Measurements from ENCODE around the gene CCDC28A. TPM values are rescaled to one million over a fixed set of nuclear protein-coding genes. Genes with fewer than 3 reads are reported as not detected.

Gene CCDC28A
- total and polyA plus RNA-seq, 7 donors = 17.4 to 49.5 (median 26.5) TPM

- no peak for TF ChIP-seq POLR2A (IDR thresholded peaks at IDR 0.05)
- TF ChIP-seq EP300 (IDR thresholded peaks at IDR 0.05) = no peak
- TF ChIP-seq, protein P1, sequence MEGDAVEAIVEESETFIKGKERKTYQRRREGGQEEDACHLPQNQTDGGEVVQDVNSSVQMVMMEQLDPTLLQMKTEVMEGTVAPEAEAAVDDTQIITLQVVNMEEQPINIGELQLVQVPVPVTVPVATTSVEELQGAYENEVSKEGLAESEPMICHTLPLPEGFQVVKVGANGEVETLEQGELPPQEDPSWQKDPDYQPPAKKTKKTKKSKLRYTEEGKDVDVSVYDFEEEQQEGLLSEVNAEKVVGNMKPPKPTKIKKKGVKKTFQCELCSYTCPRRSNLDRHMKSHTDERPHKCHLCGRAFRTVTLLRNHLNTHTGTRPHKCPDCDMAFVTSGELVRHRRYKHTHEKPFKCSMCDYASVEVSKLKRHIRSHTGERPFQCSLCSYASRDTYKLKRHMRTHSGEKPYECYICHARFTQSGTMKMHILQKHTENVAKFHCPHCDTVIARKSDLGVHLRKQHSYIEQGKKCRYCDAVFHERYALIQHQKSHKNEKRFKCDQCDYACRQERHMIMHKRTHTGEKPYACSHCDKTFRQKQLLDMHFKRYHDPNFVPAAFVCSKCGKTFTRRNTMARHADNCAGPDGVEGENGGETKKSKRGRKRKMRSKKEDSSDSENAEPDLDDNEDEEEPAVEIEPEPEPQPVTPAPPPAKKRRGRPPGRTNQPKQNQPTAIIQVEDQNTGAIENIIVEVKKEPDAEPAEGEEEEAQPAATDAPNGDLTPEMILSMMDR (IDR thresholded peaks at IDR 0.05) = no peak
- peak in 1 of 4 donors; percentile 20 for TF ChIP-seq POLR2AphosphoS5 (IDR thresholded peaks at IDR 0.05)
- H3K27ac ChIP-seq = peak overlapping the region in 3 of 4 donors; percentile 31 to 68 (median 63)
- WGBS, 2 donors = 73 to 79% methylated on average over 4 of the region's 4 CpGs
- no peaks in the 10 kb centered on the region for H3K27me3 ChIP-seq
- no peaks in the 10 kb centered on the region for H3K9me3 ChIP-seq
- intact Hi-C loops (cut with DNase I) = no loop called here
- DNase-seq = no peak
- H3K36me3 ChIP-seq = no peaks in the 10 kb centered on the region
- no peak overlapping the region for H3K4me3 ChIP-seq
- H3K4me1 ChIP-seq = peaks cover 0 to 16% (median 12%) of the 10 kb centered on the region in 4 donors
Measured at GRCh38 chr6:138803861-138804260, 30.3 kb downstream of the CCDC28A start.

DNA sequence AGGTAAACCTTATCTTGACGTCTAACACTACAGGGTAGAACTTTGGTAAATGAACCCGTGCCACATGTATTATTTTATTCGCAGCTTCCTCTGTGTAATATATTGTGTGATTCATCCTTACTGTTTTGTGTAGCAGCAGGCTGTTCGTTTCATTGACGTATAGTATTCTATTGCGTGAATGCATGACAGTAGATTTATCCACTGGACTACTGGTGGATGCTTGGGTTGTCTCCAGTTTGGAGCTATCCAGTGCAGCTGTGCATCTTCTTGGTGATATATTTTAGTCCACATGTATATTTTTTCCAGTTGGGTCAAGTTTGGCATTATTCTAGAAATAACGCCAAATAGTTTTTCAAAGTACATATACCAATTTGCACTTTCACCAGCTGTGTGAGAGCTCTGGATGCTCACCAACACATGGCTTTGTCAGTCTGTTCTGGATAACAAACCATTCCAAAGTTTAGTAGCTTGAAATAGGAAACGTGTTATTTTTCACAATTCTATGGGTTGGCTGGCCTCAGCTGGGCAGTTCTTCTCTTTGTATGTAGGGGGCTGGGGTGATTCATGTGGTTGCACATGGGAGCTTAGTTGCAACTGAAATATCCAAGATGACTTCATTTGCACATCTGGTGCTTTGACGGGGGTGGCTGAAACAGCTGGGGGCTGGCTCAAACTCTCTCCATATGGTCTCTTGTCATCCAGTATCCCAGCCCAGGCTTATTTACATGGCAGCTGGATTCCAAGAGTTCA lies 31.6 kb downstream of the CCDC28A start:
- DNase-seq = no peak
- intact Hi-C loops (cut with DNase I) = no loop called here

DNA sequence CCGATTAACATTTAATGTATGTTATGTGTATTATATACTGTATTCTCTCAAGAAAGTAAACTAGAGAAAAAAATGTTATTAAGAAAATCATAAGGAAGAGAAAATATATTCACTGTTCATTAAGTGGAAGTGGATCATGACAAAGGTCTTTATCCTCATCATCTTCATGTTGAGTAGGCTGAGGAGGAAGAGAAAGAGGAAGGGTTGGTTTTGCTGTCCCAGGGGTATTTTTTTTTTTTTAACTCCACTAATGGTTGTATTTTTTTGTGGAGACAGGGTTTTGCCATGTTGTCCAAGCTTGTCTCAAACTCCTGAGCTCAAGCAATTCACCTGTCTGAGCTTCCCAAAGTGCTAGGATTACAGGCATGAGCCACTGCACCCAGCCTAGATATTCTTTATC lies 33.3 kb downstream of the CCDC28A start:
- Histone ChIP-seq H3K9me3 (no peaks in the 10 kb centered on the region), H3K27me3 (no peaks in the 10 kb centered on the region), H3K4me1 (peaks cover 0 to 16% (median 12%) of the 10 kb centered on the region in 4 donors), H3K27ac (no peak overlapping the region), H3K4me3 (no peak overlapping the region), H3K36me3 (no peaks in the 10 kb centered on the region)
- intact Hi-C loops (cut with DNase I) = no loop called here
- TF ChIP-seq, protein P1 (IDR thresholded peaks at IDR 0.05) = no peak
- no peak for TF ChIP-seq POLR2AphosphoS5 (IDR thresholded peaks at IDR 0.05)
- no peak for TF ChIP-seq EP300 (IDR thresholded peaks at IDR 0.05)
- TF ChIP-seq POLR2A (IDR thresholded peaks at IDR 0.05) = no peak
- DNase-seq = no peak
- 95 to 97% methylated on average over 1 of the region's 1 CpG for WGBS, 2 donors

More for the DNA sequence above, 31.6 kb downstream of the CCDC28A start:
- TF ChIP-seq POLR2A (IDR thresholded peaks at IDR 0.05) (no peak), POLR2AphosphoS5 (IDR thresholded peaks at IDR 0.05) (no peak), EP300 (IDR thresholded peaks at IDR 0.05) (no peak)
- TF ChIP-seq, protein P1 (IDR thresholded peaks at IDR 0.05) = no peak
- Histone ChIP-seq H3K4me1 (peaks cover 0 to 16% (median 12%) of the 10 kb centered on the region in 4 donors), H3K9me3 (no peaks in the 10 kb centered on the region), H3K27me3 (no peaks in the 10 kb centered on the region), H3K27ac (no peak overlapping the region), H3K36me3 (no peaks in the 10 kb centered on the region), H3K4me3 (no peak overlapping the region)
- 81 to 88% methylated on average over 9 of the region's 9 CpGs for WGBS, 2 donors

DNA sequence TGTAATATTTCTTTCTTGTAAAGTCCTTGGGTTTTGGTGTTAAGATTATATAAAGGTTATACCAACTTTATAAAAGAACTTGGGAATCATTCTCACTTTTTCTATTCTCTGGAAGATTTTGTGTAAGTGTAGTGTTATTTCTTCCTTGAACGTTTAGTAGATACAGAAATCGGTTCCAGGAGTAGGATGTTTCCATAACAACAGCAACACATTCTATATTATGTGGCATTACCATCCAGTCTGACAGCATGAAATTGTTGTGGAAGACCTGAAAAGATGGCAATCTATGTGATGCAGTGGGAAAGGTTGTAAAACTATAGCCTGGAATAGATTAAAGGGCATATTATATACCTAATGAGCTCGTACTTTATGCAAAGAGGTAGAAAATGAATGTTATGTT lies 36.1 kb downstream of the CCDC28A start:
- no peak for TF ChIP-seq POLR2A (IDR thresholded peaks at IDR 0.05)
- TF ChIP-seq POLR2AphosphoS5 (IDR thresholded peaks at IDR 0.05) = no peak
- TF ChIP-seq, protein P1 (IDR thresholded peaks at IDR 0.05) = no peak
- TF ChIP-seq EP300 (IDR thresholded peaks at IDR 0.05) = no peak
- Histone ChIP-seq H3K4me3 (no peak overlapping the region), H3K9me3 (no peaks in the 10 kb centered on the region), H3K27ac (no peak overlapping the region), H3K36me3 (no peaks in the 10 kb centered on the region), H3K27me3 (no peaks in the 10 kb centered on the region), H3K4me1 (peaks cover 0 to under 1% (median 0%) of the 10 kb centered on the region in 4 donors)
- intact Hi-C loops (cut with DNase I) = loop anchor here (10.0 kb wide), 1 partner anchor 325 kb away; the partner anchor contains the start of gene HECA
- WGBS, 2 donors = 89 to 91% methylated on average over 3 of the region's 3 CpGs
- no peak for DNase-seq

Data from sigmoid colon (tissue), 7 donors.